ENCODE results near the gene HTR1B.

Gene HTR1B

GRCh38 chr6:77455271-77455670 lies 8.0 kb downstream of the HTR1B start:
- DNase-seq (ENCODE audit: low read depth): no peak

- no peak for DNase-seq (ENCODE audit: low read depth)
Observed at GRCh38 chr6:77454386-77454785, 8.9 kb downstream of the HTR1B start.

- DNase-seq (ENCODE audit: low read depth): no peak
Observed at GRCh38 chr6:77451466-77451865, 11.8 kb downstream of the HTR1B start.

GRCh38 chr6:77450924-77451323 lies 12.4 kb downstream of the HTR1B start:
- no peak for DNase-seq (ENCODE audit: low read depth)

- DNase-seq (ENCODE audit: low read depth): no peak
Observed at GRCh38 chr6:77448546-77448945, 14.7 kb downstream of the HTR1B start.

GRCh38 chr6:77447254-77447653 lies 16.0 kb downstream of the HTR1B start:
- no peak for DNase-seq (ENCODE audit: low read depth)

- no peak for DNase-seq (ENCODE audit: low read depth)
Observed at GRCh38 chr6:77446249-77446648, 17.0 kb downstream of the HTR1B start.

- no peak for DNase-seq (ENCODE audit: low read depth)
Observed at GRCh38 chr6:77445214-77445613, 18.1 kb downstream of the HTR1B start.

- no peak for DNase-seq (ENCODE audit: low read depth)
Observed at GRCh38 chr6:77440206-77440976, 22.9 kb downstream of the HTR1B start.

- no peak for DNase-seq (ENCODE audit: low read depth)
Observed at GRCh38 chr6:77433888-77434287, 29.4 kb downstream of the HTR1B start.

- no peak for DNase-seq (ENCODE audit: low read depth)
Observed at GRCh38 chr6:77430504-77430903, 32.8 kb downstream of the HTR1B start.

GRCh38 chr6:77425671-77426070 lies 37.6 kb downstream of the HTR1B start:
- DNase-seq (ENCODE audit: low read depth): no peak

- no peak for DNase-seq (ENCODE audit: low read depth)
Observed at GRCh38 chr6:77425216-77425615, 38.1 kb downstream of the HTR1B start.

- DNase-seq (ENCODE audit: low read depth): no peak
Observed at GRCh38 chr6:77424761-77425160, 38.5 kb downstream of the HTR1B start.

- no peak for DNase-seq (ENCODE audit: low read depth)
Observed at GRCh38 chr6:77416839-77417238, 46.5 kb downstream of the HTR1B start.

GRCh38 chr6:77415706-77416105 lies 47.6 kb downstream of the HTR1B start:
- DNase-seq (ENCODE audit: low read depth): no peak
